Activated CD8-positive, alpha-beta memory T cell treated with anti-CD3 and anti-CD28 coated beads for 48 hours (primary cell): ENCODE measurements around the gene MLN.
"Not testable (repeated sequence)": the region's sequence is repeated elsewhere in the genome, so short reads cannot be mapped to it uniquely, and the experiment has no call there.

ENCODE experiments used
- DNase-seq, 3 experiments: peaks; one replicate each; pipeline ENCODE4 v3.0.0-alpha.2; 2020; ENCODE audit warnings: low read depth in 2 of 3, low spot score in 2 of 3

Gene MLN

DNA sequence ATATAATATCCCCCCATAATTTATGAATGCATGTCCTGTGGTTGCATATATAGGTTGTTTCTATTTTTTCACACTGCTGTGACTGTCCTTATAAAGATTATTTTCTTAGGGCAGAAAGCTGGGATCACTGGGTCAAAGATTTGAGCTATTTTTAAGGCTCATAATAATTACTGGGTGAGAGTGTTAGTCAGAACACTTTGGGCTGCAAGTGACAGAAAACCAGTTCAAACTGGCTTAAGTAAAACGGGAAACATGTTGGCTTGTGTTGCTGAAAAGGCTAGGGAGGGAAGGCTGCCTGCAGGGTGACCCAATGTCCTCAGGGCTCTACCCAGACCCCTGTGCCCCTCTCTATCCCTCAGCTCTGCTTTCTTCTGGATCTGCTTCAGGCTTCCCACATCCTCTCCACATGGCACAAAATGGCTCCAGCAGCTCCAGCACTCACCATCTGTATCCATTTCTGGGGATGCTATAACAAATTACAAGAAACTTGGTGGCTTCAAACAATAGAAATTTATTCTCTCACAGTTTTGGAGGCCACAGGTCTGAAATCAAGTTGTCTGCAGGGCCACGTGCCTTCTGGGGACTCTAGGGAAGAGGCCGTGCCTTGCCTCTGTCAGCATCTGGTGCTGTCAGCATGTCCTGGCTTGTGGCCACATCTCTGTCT, 33.1 kb upstream of the MLN start:
- no peak for DNase-seq

DNA sequence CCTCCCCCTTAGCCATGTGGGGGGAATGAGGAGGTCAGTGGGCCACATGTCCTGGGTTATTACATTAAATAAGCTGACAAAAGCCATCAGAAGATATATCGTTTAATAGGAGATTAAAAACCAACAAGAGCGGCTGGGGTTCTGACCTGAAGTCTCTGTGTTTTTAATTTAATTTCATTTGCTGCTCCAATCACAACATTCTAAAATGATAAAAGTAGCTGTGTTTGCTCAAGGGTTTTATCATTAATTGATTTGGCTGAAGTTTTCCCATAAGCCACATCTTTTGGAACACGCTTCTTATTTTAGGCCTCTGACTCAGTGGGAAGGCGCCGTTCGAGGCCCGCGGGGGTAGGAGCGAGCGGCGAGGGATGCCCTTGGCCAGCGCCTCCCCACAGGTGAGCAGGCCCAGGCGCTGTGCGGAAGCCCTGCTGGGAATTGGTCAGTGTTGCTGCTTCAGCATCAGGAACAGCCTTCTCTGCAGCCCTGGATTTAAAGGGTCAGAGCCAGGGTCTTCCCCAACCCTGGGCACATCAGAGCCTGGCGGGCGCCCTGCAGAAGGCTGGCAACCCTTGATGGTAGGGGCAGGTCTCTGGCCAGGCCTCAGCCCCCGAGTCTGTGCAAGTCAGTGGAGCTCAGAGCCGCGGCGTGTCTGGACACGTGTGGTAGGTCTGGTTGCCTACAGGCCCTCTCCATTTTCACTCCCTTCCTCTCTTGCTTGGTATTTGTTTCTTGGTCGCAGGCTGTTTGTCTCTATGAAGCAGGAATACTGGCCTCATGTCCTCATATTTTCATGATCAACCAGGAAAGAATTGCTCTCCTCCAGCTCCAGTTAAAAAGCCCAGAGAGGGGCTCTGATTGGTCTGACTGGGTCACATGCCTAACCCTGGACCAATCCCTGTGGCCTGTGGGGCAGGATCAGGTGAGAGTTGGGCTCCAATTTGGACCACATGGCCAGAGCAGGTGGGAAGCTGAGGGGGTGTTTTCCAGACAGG, 30.9 kb upstream of the MLN start:
- DNase-seq = no peak

- no peak for DNase-seq
Observed at GRCh38 chr6:33833599-33833998, 29.8 kb upstream of the MLN start.

DNA sequence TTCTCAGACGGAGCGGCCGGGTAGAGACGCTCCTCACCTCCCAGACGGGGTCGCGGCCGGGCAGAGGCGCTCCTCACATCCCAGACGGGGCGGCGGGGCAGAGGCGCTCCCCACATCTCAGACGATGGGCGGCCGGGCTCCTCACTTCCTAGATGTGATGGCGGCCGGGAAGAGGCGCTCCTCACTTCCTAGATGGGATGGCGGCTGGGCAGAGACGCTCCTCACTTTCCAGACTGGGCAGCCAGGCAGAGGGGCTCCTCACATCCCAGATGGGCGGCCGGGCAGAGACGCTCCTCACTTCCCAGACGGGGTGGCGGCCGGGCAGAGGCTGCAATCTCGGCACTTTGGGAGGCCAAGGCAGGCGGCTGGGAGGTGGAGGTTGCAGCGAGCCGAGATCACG, 29.0 kb upstream of the MLN start:
- not testable (repeated sequence) for DNase-seq

- DNase-seq = not testable (repeated sequence)
Observed at GRCh38 chr6:33831725-33832124, 27.9 kb upstream of the MLN start.

- no peak for DNase-seq
Observed at GRCh38 chr6:33830635-33831240, 26.9 kb upstream of the MLN start.

DNA sequence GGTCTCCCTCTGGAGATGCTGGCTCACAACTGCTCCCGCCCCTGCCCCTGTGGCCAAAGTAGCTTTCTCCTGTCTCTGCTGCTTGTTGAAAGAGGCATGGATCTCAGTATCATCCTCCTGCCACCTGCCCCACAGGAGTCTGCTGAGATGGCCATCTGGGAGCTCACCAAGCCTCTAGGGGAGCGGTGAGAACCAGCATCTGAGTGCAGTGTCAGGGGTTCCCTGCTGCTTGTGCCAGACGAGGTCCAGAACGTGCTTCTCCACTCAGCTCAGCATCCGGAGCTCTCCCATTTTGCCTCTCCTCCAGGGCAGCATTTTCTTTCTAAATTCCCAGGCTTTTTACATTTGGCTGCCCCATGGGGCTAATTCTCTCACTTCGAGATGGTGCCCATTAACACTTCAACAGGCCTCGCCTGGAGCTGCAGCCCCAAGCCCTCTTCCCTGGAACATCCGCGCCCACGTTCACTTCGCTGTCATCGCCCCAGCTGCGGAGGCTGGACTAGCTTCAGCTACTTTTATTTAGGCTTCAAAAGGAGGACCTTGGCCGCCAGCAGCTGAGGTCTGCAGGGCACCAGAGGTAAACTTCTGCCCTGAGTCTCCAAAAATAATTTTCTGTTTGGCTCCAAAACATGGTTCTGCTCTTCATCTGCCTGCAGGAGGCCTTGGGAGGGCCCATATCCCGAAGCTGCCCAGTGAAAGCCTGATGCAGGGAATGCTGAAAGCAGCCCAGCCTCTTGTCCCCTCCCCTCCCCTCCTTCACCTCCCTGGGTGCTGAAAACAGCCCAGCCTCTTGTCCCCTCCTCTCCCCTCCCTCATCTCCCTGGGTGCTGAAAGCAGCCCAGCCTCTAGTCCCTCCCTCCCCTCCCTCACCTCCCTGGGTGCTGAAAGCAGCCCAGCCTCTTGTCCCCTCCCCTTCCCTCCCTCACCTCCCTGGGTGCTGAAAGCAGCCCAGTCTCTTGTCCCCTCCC, 25.2 kb upstream of the MLN start:
- DNase-seq = no peak

DNA sequence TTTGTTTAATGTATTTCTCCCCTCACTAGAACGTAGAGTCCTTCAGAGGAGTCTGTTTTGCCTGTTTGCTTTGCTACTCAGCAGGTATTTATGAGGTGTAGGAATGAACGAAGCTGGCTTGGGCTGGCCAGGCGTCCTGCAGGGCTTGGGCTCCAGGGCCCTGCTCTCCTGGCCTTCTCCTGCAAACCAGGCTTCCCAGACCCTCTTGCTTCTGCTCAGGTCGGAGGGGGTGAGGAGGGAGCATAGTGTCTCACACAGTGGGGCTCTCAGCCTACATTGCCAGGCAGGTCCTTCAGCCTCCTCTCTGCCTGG, 24.6 kb upstream of the MLN start:
- no peak for DNase-seq

DNA sequence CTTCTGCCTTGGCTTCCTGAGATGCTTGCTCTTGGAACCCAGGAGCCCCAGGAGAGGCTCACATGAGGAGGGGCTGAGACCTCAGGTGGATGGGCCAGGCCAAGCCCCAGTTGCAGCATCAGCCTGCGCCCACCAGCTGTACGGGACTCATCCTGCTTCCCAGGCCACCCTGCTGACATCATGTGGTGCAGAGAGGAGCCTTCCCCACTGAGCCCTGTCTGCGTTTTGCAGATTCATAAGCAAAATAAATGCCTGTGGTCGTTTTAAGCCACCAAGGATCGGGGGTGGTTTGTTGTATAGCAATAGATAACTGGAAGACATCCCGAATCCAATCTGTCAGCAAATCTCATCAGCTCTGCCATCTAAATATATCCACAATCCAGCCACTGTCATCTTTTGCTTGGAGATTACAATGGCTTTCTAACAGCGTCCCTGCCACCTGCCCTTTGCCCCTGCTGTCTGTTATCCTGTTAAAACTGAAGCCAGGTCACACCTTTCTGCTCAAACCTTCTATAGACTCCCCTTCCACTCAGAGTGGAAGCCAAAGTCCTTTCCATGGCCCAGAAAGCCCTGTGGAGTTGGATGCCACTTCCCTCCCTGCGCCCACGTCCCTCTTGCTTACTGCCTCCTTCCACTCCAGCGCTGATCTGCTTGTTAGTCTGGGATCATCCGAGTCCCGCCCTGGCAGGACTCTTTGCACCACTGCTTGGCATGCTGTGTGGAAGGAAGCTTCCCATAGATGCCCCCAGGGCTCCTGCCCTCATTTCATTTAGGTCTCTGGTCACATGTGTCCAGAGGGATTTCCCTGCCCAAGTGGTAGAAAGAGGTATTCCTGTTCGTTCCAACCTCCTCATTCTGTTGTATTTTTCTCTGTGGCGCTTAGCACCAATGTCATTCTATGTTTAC, 24.0 kb upstream of the MLN start:
- DNase-seq = no peak

- no peak for DNase-seq
Observed at GRCh38 chr6:33826537-33826936, 22.7 kb upstream of the MLN start.

GRCh38 chr6:33824461-33825154, 20.8 kb upstream of the MLN start:
- no peak for DNase-seq

DNA sequence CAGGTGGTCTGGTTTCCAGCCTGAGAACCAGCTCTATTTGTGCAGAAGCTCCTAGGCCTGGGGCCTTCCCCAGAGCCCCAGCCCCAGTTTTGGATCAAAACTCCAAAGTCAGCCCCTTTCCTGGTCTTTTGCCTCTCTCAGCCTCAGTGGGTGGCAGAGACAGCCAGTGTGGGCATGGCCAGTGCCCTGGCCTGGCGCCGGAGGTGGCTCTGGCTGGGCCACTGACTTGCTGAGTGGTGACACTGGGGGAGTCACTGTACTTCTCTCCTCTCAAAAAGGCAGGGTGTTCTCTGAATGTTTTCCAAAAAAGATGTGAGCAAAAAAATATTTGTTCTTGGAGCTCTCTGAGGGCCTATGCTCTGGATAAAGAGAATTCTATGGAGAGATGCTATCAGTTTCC, 20.0 kb upstream of the MLN start:
- DNase-seq = no peak

- no peak for DNase-seq
Observed at GRCh38 chr6:33822575-33823395, 19.0 kb upstream of the MLN start.

DNA sequence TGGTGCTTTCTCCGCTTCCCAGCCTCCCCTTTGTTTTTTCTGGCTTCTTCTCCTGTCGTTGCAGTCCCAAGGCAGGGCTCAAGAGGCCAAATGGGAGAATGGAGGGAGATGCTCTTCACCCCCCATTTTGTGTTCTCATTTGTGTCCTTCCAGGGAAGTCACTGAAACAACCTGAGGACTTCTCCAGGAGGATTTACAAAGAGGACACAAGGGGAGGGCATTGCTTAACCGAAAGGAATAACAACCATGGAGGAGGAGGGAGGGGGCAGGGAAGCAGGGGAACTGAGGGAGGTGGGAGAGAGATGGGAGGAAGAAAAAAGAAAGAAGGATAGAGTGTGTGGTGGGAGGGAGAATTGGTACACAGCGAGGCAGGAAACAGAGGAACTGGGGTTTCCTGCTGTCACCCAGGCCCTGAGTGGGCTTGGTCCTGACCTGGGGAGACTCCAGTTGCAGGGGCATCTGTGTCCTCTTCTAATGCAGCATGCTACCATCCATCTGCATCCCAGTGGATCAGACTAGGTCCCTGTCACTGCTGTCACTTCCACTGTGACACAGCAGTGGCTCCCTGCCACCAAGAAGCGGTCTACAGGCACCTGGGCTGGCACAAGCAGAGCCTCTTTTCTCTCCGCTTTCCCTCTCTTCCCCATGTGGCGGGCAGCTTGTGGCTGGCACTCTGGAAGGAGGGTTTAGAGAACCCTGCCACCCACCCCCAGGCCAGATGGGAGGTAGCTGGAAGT, 17.1 kb upstream of the MLN start:
- no peak for DNase-seq

- DNase-seq = no peak
Observed at GRCh38 chr6:33820243-33820642, 16.4 kb upstream of the MLN start.

DNA sequence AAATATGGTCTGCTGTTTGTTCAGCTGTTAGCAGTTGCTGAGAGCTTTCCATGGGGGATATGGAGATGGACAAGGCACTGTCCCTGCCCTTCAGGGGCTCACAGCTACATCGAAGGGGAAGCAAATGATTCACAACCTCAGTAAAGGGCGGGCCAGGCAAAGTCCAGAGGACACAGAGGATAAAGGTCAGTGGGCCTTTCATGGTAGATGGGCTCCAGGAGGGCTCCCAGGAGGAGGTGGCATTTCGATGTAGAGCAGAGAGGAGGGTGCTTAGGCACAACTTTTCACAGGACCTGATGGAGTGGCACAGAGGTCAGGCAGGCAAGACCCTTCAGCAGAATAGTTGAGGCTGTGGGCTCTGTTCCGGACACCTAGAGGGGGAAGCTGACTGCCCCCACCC, 15.2 kb upstream of the MLN start:
- DNase-seq = no peak

- DNase-seq = no peak
Observed at GRCh38 chr6:33818293-33818692, 14.5 kb upstream of the MLN start.

GRCh38 chr6:33817489-33817888, 13.7 kb upstream of the MLN start:
- no peak for DNase-seq
